Right atrium auricular region (tissue), 2 donors: ENCODE results near the gene TAS2R39. TPM values are rescaled to one million over a fixed set of nuclear protein-coding genes. Genes with fewer than 3 reads are reported as not detected.
"Not testable (repeated sequence)": the region's sequence is repeated elsewhere in the genome, so short reads cannot be mapped to it uniquely, and the experiment has no call there.

Source experiments
- DNase-seq: peaks from one replicate; pipeline ENCODE4 v3.0.0-alpha.2; 2019; ENCODE audit warnings: low spot score
- H3K27ac ChIP-seq, 2 donors: fragments of 200-600 bp; sonication (generic); 1 replicate in 1 of 2; 2 replicates in 1 of 2; pipeline ENCODE4 v1.5.1; 2016 to 2019
- H3K27me3 ChIP-seq, 2 donors: fragments of 200-600 bp; sonication (generic); one replicate each; pipeline versions ENCODE4 v1.5.1 to v1.6.0; 2017 to 2019
- H3K36me3 ChIP-seq: fragments of 200-600 bp; sonication (generic); one replicate; pipeline ENCODE4 v1.5.1; 2016
- H3K4me1 ChIP-seq, 2 donors: fragments of 200-600 bp; sonication (generic); one replicate each; pipeline versions ENCODE4 v1.5.1 to v1.6.0; 2017 to 2019
- H3K4me3 ChIP-seq, 2 donors: fragments of 200-600 bp; sonication (generic); 1 replicate in 1 of 2; 2 replicates in 1 of 2; pipeline ENCODE4 v1.5.1; 2017 to 2019; ENCODE audit warnings: mild to moderate bottlenecking in 1 of 2, moderate library complexity in 1 of 2
- H3K9me3 ChIP-seq, 2 donors: fragments of 200-600 bp; sonication (generic); one replicate each; pipeline ENCODE4 v1.5.1; 2019
- CTCF ChIP-seq, 2 donors: fragments of 200-600 bp; sonication (generic); IDR thresholded peaks; one replicate each; pipeline ENCODE4 v1.5.1; 2019; ENCODE audit warnings: antibody characterized with exemption in 2 of 2
- total RNA-seq, 2 donors: library from RNA; depleted of rRNA; stranded (reverse); fragments of >200 nt; gene quantifications; one replicate each; pipeline ENCODE4 v1.1.0, GENCODE V29; 2016

The TAS2R39 gene
- total RNA-seq, 2 donors from 2014 or later, result not detected

GRCh38 chr7:143172354-143172753 is 10.9 kb upstream of the TAS2R39 start:
- no peak overlapping the region for H3K4me3 ChIP-seq
- H3K27ac ChIP-seq, result no peak overlapping the region
- no peaks in the 10 kb centered on the region for H3K36me3 ChIP-seq
- no peak for DNase-seq
- H3K4me1 ChIP-seq, result no peaks in the 10 kb centered on the region
- H3K27me3 ChIP-seq, result no peaks in the 10 kb centered on the region
- TF ChIP-seq CTCF (IDR thresholded peaks at IDR 0.05), result no peak
- peaks cover 0 to 6% of the 10 kb centered on the region in 2 donors for H3K9me3 ChIP-seq

GRCh38 chr7:143176128-143176527 is 7.1 kb upstream of the TAS2R39 start:
- H3K4me1 ChIP-seq, result no peaks in the 10 kb centered on the region
- no peak for TF ChIP-seq CTCF (IDR thresholded peaks at IDR 0.05)
- no peaks in the 10 kb centered on the region for H3K36me3 ChIP-seq
- peaks cover 3 to 18% of the 10 kb centered on the region in 2 donors for H3K9me3 ChIP-seq
- H3K27ac ChIP-seq, result no peak overlapping the region
- H3K27me3 ChIP-seq, result no peaks in the 10 kb centered on the region
- DNase-seq, result no peak
- no peak overlapping the region for H3K4me3 ChIP-seq

- no peak for DNase-seq
- Histone ChIP-seq H3K9me3 (peaks cover 3 to 18% of the 10 kb centered on the region in 2 donors), H3K4me3 (no peak overlapping the region), H3K27me3 (no peaks in the 10 kb centered on the region), H3K27ac (no peak overlapping the region), H3K4me1 (no peaks in the 10 kb centered on the region), H3K36me3 (no peaks in the 10 kb centered on the region)
- TF ChIP-seq CTCF (IDR thresholded peaks at IDR 0.05), result no peak
Observed at GRCh38 chr7:143177374-143178119, 5.7 kb upstream of the TAS2R39 start.

GRCh38 chr7:143180771-143181170 is 2.4 kb upstream of the TAS2R39 start:
- peaks cover 3 to 18% of the 10 kb centered on the region in 2 donors for H3K9me3 ChIP-seq

GRCh38 chr7:143181349-143181748 is 1.9 kb upstream of the TAS2R39 start:
- Histone ChIP-seq H3K27ac (no peak overlapping the region), H3K27me3 (no peaks in the 10 kb centered on the region), H3K4me3 (no peak overlapping the region), H3K36me3 (no peaks in the 10 kb centered on the region), H3K9me3 (peaks cover 3 to 18% of the 10 kb centered on the region in 2 donors), H3K4me1 (no peaks in the 10 kb centered on the region)
- no peak for TF ChIP-seq CTCF (IDR thresholded peaks at IDR 0.05)
- DNase-seq, result no peak

More at GRCh38 chr7:143180771-143181170, 2.4 kb upstream of the TAS2R39 start:
- not testable (repeated sequence) for H3K27ac ChIP-seq, H3K4me1 ChIP-seq, H3K36me3 ChIP-seq, H3K27me3 ChIP-seq, H3K4me3 ChIP-seq, DNase-seq

- H3K27ac ChIP-seq, result no peak overlapping the region
- H3K36me3 ChIP-seq, result no peaks in the 10 kb centered on the region
- DNase-seq, result no peak
- H3K4me1 ChIP-seq, result no peaks in the 10 kb centered on the region
- H3K27me3 ChIP-seq, result no peaks in the 10 kb centered on the region
- no peak for TF ChIP-seq CTCF (IDR thresholded peaks at IDR 0.05)
- no peak overlapping the region for H3K4me3 ChIP-seq
- H3K9me3 ChIP-seq, result no peaks in the 10 kb centered on the region
Observed at GRCh38 chr7:143185551-143185950, 2.3 kb downstream of the TAS2R39 start.
